Type B pancreatic cell (in vitro differentiated cells): Measurements from ENCODE around the gene FUT4. TPM values are rescaled to one million over a fixed set of nuclear protein-coding genes. Genes with fewer than 3 reads are reported as not detected.
"Not testable (repeated sequence)": the region's sequence is repeated elsewhere in the genome, so short reads cannot be mapped to it uniquely, and the experiment has no call there.

Source experiments
- DNase-seq: peaks from one replicate; pipeline ENCODE4 v3.0.0; 2021; ENCODE audit warnings: mixed read lengths; ENCODE audit not compliant: unreplicated experiment; ENCODE audit errors: extremely low spot score
- H3K27ac Mint-ChIP-seq: 2 replicates; pipeline ENCODE4 v1.8.0; 2021; ENCODE audit warnings: mild to moderate bottlenecking, mixed read lengths
- H3K27me3 Mint-ChIP-seq: 2 replicates; pipeline ENCODE4 v1.8.0; 2021; ENCODE audit warnings: mixed read lengths
- H3K36me3 Mint-ChIP-seq: 2 replicates; pipeline ENCODE4 v1.8.0; 2021; ENCODE audit warnings: mixed read lengths
- H3K4me1 Mint-ChIP-seq: one replicate; pipeline ENCODE4 v1.8.0; 2021; ENCODE audit warnings: mixed read lengths; ENCODE audit not compliant: unreplicated experiment
- H3K4me3 Mint-ChIP-seq: 2 replicates; pipeline ENCODE4 v1.8.0; 2021; ENCODE audit warnings: mild to moderate bottlenecking, mixed read lengths
- H3K9me3 Mint-ChIP-seq: 2 replicates; pipeline ENCODE4 v1.8.0; 2021; ENCODE audit warnings: mixed read lengths
- CTCF ChIP-seq: fragments of 200-600 bp; sonication (generic); conservative IDR thresholded peaks from 2 replicates; pipeline ENCODE4 v1.5.0; 2021; ENCODE audit warnings: antibody characterized with exemption, mild to moderate bottlenecking
- total RNA-seq: library from RNA; stranded (reverse); gene quantifications from 2 replicates; pipeline ENCODE4 v1.2.1, GENCODE V29; 2021; ENCODE audit warnings: low replicate concordance

The FUT4 gene
- total RNA-seq, 1 donor from 2014 or later, result 10.4 TPM

GRCh38 chr11:94546162-94546470 lies 2.4 kb downstream of the FUT4 start:
- peaks cover 6% of the 10 kb centered on the region for H3K9me3 Mint-ChIP-seq
- peaks cover 5% of the 10 kb centered on the region for H3K27me3 Mint-ChIP-seq
- TF ChIP-seq CTCF, result no peak
- peak overlapping the region; percentile 94 for H3K4me3 Mint-ChIP-seq
- H3K27ac Mint-ChIP-seq, result peak overlapping the region; percentile 91
- peaks cover 18% of the 10 kb centered on the region for H3K36me3 Mint-ChIP-seq
- no peak for DNase-seq
- H3K4me1 Mint-ChIP-seq, result peaks cover 29% of the 10 kb centered on the region

DNA sequence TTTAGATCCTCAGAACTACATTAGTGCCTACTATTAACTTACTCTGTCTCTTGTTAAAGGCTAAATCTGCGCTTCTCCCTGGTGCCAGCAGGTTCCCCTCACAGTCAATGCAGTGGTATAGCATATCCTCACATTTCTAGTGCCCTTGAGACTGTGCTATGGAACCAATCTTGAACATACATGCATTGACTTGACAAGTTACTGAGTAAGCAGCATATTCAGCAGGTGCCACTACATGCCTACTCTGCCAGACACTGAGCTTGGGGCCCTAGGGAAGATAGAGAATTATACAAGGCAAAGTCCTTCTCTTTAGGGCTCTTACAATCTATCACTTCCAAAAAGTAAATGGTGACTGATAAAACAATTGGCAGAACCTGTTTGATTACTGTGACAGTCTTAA lies 3.2 kb downstream of the FUT4 start:
- Mint-ChIP-seq H3K27me3 (peaks cover 5% of the 10 kb centered on the region), H3K4me3 (peak overlapping the region; percentile 94), H3K27ac (peak overlapping the region; percentile 91)

DNA sequence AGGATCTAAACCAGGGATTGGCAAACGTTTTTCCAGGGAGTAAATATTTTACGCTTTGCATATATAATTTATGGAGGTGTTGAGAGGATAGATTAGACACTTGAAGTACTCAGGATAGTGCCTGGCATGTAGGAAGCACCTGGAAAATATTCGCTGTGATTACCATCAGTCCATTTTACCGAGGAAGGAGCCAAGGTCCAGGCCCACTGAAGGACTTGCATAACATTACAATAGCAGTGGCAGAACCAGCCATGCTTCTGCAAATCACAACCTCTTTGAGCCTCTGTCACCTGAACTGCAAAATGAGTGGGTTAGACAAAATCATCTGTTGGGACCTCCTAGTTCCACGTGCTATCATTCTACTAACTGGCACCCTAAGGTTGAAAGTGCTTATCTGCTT lies 5.4 kb downstream of the FUT4 start:
- H3K4me3 Mint-ChIP-seq, result peak overlapping the region; percentile 94
- H3K4me1 Mint-ChIP-seq, result peaks cover 19% of the 10 kb centered on the region
- H3K36me3 Mint-ChIP-seq, result peaks cover 18% of the 10 kb centered on the region
- no peaks in the 10 kb centered on the region for H3K27me3 Mint-ChIP-seq
- no peaks in the 10 kb centered on the region for H3K9me3 Mint-ChIP-seq
- no peak for TF ChIP-seq CTCF
- peak overlapping the region; percentile 4 for H3K27ac Mint-ChIP-seq
- no peak for DNase-seq

More for the DNA sequence above, 3.2 kb downstream of the FUT4 start:
- TF ChIP-seq CTCF, result no peak
- no peak for DNase-seq
- Mint-ChIP-seq H3K4me1 (peaks cover 29% of the 10 kb centered on the region), H3K9me3 (peaks cover 6% of the 10 kb centered on the region), H3K36me3 (peaks cover 18% of the 10 kb centered on the region)

- DNase-seq, result no peak
- peaks cover 18% of the 10 kb centered on the region for H3K36me3 Mint-ChIP-seq
- H3K27me3 Mint-ChIP-seq, result no peaks in the 10 kb centered on the region
- no peaks in the 10 kb centered on the region for H3K9me3 Mint-ChIP-seq
- peak overlapping the region; percentile 85 for H3K27ac Mint-ChIP-seq
- TF ChIP-seq CTCF, result no peak
- H3K4me1 Mint-ChIP-seq, result peaks cover 19% of the 10 kb centered on the region
- H3K4me3 Mint-ChIP-seq, result peak overlapping the region; percentile 81
Measured at GRCh38 chr11:94550513-94550912, 6.8 kb downstream of the FUT4 start.

DNA sequence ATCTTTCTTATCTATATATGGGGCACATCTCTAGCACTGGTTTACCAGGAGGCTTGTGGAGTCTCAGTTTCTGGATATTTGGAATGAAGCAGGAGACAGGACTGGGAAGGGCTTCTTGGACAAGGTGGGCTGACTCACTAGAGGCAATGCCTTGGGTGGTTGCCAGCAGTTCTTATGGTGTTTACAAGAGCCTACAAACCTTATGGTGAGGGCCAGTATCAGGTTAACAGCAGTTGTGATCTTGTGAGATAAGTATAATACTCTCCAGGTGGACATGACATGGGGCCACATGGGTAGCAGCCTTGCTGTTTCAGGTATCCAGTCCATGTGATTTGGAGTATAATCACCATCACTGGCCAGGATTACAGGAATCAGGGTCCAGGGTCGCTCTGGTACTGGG lies 10.2 kb downstream of the FUT4 start:
- Mint-ChIP-seq H3K9me3 (no peaks in the 10 kb centered on the region), H3K36me3 (peaks cover 6% of the 10 kb centered on the region), H3K4me3 (no peak overlapping the region), H3K4me1 (no peaks in the 10 kb centered on the region), H3K27ac (no peak overlapping the region), H3K27me3 (no peaks in the 10 kb centered on the region)
- TF ChIP-seq CTCF, result no peak
- DNase-seq, result no peak

DNA sequence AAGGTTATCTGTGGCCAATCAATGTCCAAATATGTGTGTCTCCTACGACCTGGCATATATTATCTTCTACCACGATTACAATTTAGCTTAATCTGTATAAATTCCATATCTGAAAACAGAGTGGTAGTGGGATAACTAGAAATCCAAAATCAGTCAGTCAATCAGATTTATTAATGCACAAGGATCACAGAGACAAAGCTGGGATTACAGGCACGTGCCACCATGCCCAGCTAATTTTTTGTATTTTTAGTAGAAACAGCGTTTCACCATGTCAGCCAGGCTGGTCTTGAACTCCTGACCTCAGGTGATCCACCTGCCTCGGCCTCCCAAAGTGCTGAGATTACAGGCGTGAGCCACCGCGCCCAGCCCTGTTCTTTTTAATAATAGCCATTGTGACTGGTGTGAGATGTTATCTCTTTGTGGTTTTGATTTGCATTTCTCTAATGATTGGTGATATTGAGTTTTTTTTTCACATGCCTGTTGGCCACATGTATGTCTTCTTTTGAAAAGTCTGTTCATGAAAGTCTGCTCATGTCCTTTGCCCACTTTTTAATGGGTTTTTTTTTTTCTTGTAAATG lies 12.1 kb downstream of the FUT4 start:
- H3K9me3 Mint-ChIP-seq, H3K27me3 Mint-ChIP-seq, H3K4me1 Mint-ChIP-seq, H3K4me3 Mint-ChIP-seq, H3K36me3 Mint-ChIP-seq, DNase-seq, H3K27ac Mint-ChIP-seq: not testable (repeated sequence)
